HEK293 (cell line): ENCODE results near the gene WASF2.

Experiments
- HOXC10 ChIP-seq: sonication (generic); formaldehyde crosslinking; IDR thresholded peaks from 2 replicates; pipeline ENCODE4 v1.8.1; 2023; ENCODE audit warnings: mild to moderate bottlenecking, missing genetic modification reagents
- KLF16 ChIP-seq: fragments of 450-650 bp; formaldehyde crosslinking; IDR thresholded peaks from 2 replicates; pipeline ENCODE4 v1.5.1; 2017; ENCODE audit warnings: missing biosample characterization, missing genetic modification characterization
- SP7 ChIP-seq: fragments of 450-650 bp; formaldehyde crosslinking; IDR thresholded peaks from 2 replicates; pipeline ENCODE4 v1.5.1; 2016; ENCODE audit warnings: missing biosample characterization, missing genetic modification characterization
- TCF7L2 ChIP-seq: IDR thresholded peaks from 2 replicates; pipeline ENCODE4 v1.6.1; 2011; ENCODE audit warnings: low read depth, mild to moderate bottlenecking, inconsistent platforms, low read length, moderate library complexity, borderline replicate concordance
- ZBTB1 ChIP-seq: fragments of 450-650 bp; formaldehyde crosslinking; IDR thresholded peaks from 2 replicates; pipeline ENCODE4 v1.5.1; 2016; ENCODE audit warnings: missing biosample characterization, missing genetic modification characterization
- ZNF114 ChIP-seq: fragments of 450-650 bp; formaldehyde crosslinking; IDR thresholded peaks from 2 replicates; pipeline ENCODE4 v1.5.0; 2017; ENCODE audit warnings: missing biosample characterization, missing genetic modification characterization
- ZNF121 ChIP-seq: fragments of 450-650 bp; formaldehyde crosslinking; IDR thresholded peaks from 2 replicates; pipeline ENCODE4 v1.5.1; 2016; ENCODE audit warnings: missing biosample characterization, missing genetic modification characterization
- ZNF140 ChIP-seq: fragments of 450-650 bp; formaldehyde crosslinking; IDR thresholded peaks from 2 replicates; pipeline ENCODE4 v1.5.1; 2016; ENCODE audit warnings: missing biosample characterization, missing genetic modification characterization
- ZNF544 ChIP-seq: fragments of 450-650 bp; formaldehyde crosslinking; IDR thresholded peaks from 2 replicates; pipeline ENCODE4 v1.5.0; 2017; ENCODE audit warnings: missing biosample characterization, missing genetic modification characterization
- ZNF558 ChIP-seq: fragments of 450-650 bp; formaldehyde crosslinking; IDR thresholded peaks from 2 replicates; pipeline ENCODE4 v1.5.1; 2016; ENCODE audit warnings: missing biosample characterization, missing genetic modification characterization
- ZNF571 ChIP-seq: fragments of 450-650 bp; formaldehyde crosslinking; IDR thresholded peaks from 2 replicates; pipeline ENCODE4 v1.5.0; 2017; ENCODE audit warnings: missing biosample characterization, missing genetic modification characterization
- ZNF660 ChIP-seq: fragments of 450-650 bp; IDR thresholded peaks from 2 replicates; pipeline ENCODE4 v1.5.1; 2018; ENCODE audit warnings: missing biosample characterization, mild to moderate bottlenecking, missing genetic modification characterization
- ZNF670 ChIP-seq: fragments of 450-650 bp; formaldehyde crosslinking; IDR thresholded peaks from 2 replicates; pipeline ENCODE4 v1.5.1; 2016; ENCODE audit warnings: missing biosample characterization, missing genetic modification characterization, low read depth
- ZNF747 ChIP-seq: fragments of 450-650 bp; formaldehyde crosslinking; IDR thresholded peaks from 2 replicates; pipeline ENCODE4 v1.5.1; 2016; ENCODE audit warnings: missing biosample characterization, missing genetic modification characterization
- ZNF768 ChIP-seq: fragments of 450-650 bp; formaldehyde crosslinking; IDR thresholded peaks from 2 replicates; pipeline ENCODE4 v1.5.1; 2018; ENCODE audit warnings: missing biosample characterization, mild to moderate bottlenecking, missing genetic modification characterization
- TF ChIP-seq, protein P1 (sequence below): fragments of 450-650 bp; formaldehyde crosslinking; IDR thresholded peaks from 2 replicates; pipeline ENCODE4 v1.5.1; 2016; ENCODE audit warnings: missing biosample characterization, missing genetic modification characterization
- TF ChIP-seq, protein P2 (sequence below): fragments of 450-650 bp; formaldehyde crosslinking; IDR thresholded peaks from 2 replicates; pipeline ENCODE4 v1.5.1; 2017; ENCODE audit warnings: missing biosample characterization, missing genetic modification characterization
- TF ChIP-seq, protein P3 (sequence below): fragments of 450-650 bp; formaldehyde crosslinking; IDR thresholded peaks from 2 replicates; pipeline ENCODE4 v1.5.1; 2017; ENCODE audit warnings: missing biosample characterization, missing genetic modification characterization
- TF ChIP-seq, protein P4 (sequence below): fragments of 450-650 bp; formaldehyde crosslinking; IDR thresholded peaks from 2 replicates; pipeline ENCODE4 v1.5.1; 2016; ENCODE audit warnings: missing biosample characterization, missing genetic modification characterization
- TF ChIP-seq, protein P5 (sequence below): fragments of 450-650 bp; formaldehyde crosslinking; IDR thresholded peaks from 2 replicates; pipeline ENCODE4 v1.5.1; 2016; ENCODE audit warnings: missing biosample characterization, missing genetic modification characterization
- TF ChIP-seq, protein P6 (sequence below): fragments of 450-650 bp; formaldehyde crosslinking; IDR thresholded peaks from 2 replicates; pipeline ENCODE4 v1.5.1; 2016; ENCODE audit warnings: missing biosample characterization, missing genetic modification characterization, borderline replicate concordance
- TF ChIP-seq, protein P7 (sequence below): fragments of 450-650 bp; formaldehyde crosslinking; IDR thresholded peaks from 2 replicates; pipeline ENCODE4 v1.5.1; 2016; ENCODE audit warnings: missing biosample characterization, missing genetic modification characterization

WASF2 gene

DNA sequence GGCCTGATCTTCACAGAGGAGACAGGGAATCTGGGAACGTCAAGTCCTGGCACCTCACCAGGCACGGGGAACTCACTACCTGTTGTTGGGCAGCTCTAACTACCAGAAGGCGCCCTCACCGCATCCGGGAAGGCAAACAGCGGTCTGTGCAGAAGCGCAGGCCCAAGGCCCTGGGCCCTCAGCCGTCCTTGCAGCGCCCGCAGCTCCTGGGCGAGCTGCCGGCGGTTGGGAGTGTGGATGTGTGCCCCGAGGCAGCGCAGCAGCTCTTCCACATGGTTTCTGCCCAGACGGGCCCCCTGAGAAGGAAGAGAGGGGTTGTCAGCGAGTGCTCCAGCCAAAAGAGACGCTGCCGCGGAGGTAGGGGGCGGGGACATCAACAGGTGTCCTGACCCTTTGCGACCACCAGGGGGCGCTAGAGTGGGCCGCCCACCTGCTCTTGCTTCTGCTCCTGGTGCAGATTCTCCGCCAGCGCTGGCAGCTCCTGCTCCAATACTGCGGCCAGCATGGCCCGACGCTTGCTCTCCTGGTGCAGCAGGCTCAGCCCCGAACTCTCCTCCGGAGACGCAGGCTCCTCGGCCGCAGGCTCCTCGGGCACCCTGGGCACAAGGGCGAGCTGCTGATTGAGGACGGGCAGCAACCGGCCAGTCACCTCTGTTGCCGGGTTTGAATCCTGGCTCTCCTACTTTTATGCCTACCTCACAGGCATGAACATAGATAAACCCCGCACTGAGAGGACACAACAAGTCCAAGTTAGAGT lies 132.5 kb downstream of the WASF2 start (continued):
- TF ChIP-seq, protein P1, sequence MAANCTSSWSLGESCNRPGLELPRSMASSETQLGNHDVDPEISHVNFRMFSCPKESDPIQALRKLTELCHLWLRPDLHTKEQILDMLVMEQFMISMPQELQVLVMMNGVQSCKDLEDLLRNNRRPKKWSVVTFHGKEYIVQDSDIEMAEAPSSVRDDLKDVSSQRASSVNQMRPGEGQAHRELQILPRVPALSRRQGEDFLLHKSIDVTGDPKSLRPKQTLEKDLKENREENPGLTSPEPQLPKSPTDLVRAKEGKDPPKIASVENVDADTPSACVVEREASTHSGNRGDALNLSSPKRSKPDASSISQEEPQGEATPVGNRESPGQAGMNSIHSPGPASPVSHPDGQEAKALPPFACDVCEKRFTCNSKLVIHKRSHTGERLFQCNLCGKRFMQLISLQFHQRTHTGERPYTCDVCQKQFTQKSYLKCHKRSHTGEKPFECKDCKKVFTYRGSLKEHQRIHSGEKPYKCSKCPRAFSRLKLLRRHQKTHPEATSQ (tag by site-specific recombination) = no peak
- TF ChIP-seq ZNF670 (no peak), ZNF121 (tag by site-specific recombination) (no peak), SP7 (tag by site-specific recombination) (0 out of 2 replicates have a peak, but pooled peaks have one; percentile 22), ZNF140 (no peak), ZNF660 (tag by site-specific recombination) (0 out of 2 replicates have a peak, but pooled peaks have one; percentile 57), ZNF747 (tag by site-specific recombination) (no peak), ZNF558 (tag by site-specific recombination) (no peak), ZNF544 (tag by site-specific recombination) (no peak), HOXC10 (CRISPR knock-in tag) (no peak), ZNF571 (tag by site-specific recombination) (no peak), TCF7L2 (no peak), ZBTB1 (no peak), ZNF114 (tag by site-specific recombination) (no peak), ZNF768 (tag by site-specific recombination) (no peak), KLF16 (tag by site-specific recombination) (peak; percentile 87)
- TF ChIP-seq, protein P2, sequence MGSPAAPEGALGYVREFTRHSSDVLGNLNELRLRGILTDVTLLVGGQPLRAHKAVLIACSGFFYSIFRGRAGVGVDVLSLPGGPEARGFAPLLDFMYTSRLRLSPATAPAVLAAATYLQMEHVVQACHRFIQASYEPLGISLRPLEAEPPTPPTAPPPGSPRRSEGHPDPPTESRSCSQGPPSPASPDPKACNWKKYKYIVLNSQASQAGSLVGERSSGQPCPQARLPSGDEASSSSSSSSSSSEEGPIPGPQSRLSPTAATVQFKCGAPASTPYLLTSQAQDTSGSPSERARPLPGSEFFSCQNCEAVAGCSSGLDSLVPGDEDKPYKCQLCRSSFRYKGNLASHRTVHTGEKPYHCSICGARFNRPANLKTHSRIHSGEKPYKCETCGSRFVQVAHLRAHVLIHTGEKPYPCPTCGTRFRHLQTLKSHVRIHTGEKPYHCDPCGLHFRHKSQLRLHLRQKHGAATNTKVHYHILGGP (tag by site-specific recombination) = no peak
- TF ChIP-seq, protein P3, sequence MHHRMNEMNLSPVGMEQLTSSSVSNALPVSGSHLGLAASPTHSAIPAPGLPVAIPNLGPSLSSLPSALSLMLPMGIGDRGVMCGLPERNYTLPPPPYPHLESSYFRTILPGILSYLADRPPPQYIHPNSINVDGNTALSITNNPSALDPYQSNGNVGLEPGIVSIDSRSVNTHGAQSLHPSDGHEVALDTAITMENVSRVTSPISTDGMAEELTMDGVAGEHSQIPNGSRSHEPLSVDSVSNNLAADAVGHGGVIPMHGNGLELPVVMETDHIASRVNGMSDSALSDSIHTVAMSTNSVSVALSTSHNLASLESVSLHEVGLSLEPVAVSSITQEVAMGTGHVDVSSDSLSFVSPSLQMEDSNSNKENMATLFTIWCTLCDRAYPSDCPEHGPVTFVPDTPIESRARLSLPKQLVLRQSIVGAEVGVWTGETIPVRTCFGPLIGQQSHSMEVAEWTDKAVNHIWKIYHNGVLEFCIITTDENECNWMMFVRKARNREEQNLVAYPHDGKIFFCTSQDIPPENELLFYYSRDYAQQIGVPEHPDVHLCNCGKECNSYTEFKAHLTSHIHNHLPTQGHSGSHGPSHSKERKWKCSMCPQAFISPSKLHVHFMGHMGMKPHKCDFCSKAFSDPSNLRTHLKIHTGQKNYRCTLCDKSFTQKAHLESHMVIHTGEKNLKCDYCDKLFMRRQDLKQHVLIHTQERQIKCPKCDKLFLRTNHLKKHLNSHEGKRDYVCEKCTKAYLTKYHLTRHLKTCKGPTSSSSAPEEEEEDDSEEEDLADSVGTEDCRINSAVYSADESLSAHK (tag by site-specific recombination) = no peak
- TF ChIP-seq, protein P4, sequence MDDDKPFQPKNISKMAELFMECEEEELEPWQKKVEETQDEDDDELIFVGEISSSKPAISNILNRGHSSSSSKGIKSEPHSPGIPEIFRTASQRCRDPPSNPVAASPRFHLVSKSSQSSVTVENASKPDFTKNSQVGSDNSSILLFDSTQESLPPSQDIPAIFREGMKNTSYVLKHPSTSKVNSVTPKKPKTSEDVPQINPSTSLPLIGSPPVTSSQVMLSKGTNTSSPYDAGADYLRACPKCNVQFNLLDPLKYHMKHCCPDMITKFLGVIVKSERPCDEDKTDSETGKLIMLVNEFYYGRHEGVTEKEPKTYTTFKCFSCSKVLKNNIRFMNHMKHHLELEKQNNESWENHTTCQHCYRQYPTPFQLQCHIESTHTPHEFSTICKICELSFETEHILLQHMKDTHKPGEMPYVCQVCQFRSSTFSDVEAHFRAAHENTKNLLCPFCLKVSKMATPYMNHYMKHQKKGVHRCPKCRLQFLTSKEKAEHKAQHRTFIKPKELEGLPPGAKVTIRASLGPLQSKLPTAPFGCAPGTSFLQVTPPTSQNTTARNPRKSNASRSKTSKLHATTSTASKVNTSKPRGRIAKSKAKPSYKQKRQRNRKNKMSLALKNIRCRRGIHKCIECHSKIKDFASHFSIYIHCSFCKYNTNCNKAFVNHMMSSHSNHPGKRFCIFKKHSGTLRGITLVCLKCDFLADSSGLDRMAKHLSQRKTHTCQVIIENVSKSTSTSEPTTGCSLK (tag by site-specific recombination) = no peak
- TF ChIP-seq, protein P5, sequence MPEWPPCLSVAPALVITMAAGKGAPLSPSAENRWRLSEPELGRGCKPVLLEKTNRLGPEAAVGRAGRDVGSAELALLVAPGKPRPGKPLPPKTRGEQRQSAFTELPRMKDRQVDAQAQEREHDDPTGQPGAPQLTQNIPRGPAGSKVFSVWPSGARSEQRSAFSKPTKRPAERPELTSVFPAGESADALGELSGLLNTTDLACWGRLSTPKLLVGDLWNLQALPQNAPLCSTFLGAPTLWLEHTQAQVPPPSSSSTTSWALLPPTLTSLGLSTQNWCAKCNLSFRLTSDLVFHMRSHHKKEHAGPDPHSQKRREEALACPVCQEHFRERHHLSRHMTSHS (tag by site-specific recombination) = no peak
- TF ChIP-seq, protein P6, sequence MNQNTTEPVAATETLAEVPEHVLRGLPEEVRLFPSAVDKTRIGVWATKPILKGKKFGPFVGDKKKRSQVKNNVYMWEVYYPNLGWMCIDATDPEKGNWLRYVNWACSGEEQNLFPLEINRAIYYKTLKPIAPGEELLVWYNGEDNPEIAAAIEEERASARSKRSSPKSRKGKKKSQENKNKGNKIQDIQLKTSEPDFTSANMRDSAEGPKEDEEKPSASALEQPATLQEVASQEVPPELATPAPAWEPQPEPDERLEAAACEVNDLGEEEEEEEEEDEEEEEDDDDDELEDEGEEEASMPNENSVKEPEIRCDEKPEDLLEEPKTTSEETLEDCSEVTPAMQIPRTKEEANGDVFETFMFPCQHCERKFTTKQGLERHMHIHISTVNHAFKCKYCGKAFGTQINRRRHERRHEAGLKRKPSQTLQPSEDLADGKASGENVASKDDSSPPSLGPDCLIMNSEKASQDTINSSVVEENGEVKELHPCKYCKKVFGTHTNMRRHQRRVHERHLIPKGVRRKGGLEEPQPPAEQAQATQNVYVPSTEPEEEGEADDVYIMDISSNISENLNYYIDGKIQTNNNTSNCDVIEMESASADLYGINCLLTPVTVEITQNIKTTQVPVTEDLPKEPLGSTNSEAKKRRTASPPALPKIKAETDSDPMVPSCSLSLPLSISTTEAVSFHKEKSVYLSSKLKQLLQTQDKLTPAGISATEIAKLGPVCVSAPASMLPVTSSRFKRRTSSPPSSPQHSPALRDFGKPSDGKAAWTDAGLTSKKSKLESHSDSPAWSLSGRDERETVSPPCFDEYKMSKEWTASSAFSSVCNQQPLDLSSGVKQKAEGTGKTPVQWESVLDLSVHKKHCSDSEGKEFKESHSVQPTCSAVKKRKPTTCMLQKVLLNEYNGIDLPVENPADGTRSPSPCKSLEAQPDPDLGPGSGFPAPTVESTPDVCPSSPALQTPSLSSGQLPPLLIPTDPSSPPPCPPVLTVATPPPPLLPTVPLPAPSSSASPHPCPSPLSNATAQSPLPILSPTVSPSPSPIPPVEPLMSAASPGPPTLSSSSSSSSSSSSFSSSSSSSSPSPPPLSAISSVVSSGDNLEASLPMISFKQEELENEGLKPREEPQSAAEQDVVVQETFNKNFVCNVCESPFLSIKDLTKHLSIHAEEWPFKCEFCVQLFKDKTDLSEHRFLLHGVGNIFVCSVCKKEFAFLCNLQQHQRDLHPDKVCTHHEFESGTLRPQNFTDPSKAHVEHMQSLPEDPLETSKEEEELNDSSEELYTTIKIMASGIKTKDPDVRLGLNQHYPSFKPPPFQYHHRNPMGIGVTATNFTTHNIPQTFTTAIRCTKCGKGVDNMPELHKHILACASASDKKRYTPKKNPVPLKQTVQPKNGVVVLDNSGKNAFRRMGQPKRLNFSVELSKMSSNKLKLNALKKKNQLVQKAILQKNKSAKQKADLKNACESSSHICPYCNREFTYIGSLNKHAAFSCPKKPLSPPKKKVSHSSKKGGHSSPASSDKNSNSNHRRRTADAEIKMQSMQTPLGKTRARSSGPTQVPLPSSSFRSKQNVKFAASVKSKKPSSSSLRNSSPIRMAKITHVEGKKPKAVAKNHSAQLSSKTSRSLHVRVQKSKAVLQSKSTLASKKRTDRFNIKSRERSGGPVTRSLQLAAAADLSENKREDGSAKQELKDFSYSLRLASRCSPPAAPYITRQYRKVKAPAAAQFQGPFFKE (tag by site-specific recombination) = no peak
- TF ChIP-seq, protein P7, sequence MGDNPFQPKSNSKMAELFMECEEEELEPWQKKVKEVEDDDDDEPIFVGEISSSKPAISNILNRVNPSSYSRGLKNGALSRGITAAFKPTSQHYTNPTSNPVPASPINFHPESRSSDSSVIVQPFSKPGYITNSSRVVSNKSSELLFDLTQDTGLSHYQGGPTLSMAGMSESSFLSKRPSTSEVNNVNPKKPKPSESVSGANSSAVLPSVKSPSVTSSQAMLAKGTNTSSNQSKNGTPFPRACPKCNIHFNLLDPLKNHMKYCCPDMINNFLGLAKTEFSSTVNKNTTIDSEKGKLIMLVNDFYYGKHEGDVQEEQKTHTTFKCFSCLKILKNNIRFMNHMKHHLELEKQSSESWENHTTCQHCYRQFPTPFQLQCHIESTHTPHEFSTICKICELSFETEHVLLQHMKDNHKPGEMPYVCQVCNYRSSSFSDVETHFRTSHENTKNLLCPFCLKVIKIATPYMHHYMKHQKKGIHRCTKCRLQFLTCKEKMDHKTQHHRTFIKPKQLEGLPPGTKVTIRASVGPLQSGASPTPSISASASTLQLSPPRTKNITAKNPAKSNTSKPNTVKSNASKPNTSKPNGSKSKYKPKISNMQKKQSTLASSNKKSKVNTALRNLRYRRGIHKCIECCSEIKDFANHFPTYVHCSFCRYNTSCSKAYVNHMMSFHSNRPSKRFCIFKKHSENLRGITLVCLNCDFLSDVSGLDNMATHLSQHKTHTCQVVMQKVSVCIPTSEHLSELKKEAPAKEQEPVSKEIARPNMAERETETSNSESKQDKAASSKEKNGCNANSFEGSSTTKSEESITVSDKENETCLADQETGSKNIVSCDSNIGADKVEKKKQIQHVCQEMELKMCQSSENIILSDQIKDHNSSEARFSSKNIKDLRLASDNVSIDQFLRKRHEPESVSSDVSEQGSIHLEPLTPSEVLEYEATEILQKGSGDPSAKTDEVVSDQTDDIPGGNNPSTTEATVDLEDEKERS = no peak
